ENCODE data around the gene MIA2.
"Not testable (repeated sequence)": the region's sequence is repeated elsewhere in the genome, so short reads cannot be mapped to it uniquely, and the experiment has no call there.

Gene MIA2

GRCh38 chr14:39233680-39234326 is at the start of gene MIA2:
Gene MIA2 (plus strand): TSS chr14:39233915. CDS start chr14:39234115, 200 bp downstream.
- no peak within 1 kb of the TSS for H3K4me3 ChIP-seq (ENCODE audit: low read depth, low read length)
- TF ChIP-seq, protein P1, sequence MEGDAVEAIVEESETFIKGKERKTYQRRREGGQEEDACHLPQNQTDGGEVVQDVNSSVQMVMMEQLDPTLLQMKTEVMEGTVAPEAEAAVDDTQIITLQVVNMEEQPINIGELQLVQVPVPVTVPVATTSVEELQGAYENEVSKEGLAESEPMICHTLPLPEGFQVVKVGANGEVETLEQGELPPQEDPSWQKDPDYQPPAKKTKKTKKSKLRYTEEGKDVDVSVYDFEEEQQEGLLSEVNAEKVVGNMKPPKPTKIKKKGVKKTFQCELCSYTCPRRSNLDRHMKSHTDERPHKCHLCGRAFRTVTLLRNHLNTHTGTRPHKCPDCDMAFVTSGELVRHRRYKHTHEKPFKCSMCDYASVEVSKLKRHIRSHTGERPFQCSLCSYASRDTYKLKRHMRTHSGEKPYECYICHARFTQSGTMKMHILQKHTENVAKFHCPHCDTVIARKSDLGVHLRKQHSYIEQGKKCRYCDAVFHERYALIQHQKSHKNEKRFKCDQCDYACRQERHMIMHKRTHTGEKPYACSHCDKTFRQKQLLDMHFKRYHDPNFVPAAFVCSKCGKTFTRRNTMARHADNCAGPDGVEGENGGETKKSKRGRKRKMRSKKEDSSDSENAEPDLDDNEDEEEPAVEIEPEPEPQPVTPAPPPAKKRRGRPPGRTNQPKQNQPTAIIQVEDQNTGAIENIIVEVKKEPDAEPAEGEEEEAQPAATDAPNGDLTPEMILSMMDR (IDR thresholded peaks at IDR 0.05; ENCODE audit: low read depth, low read length): no peak

GRCh38 chr14:39184628-39185255 is 49.0 kb upstream of the MIA2 start:
- TF ChIP-seq, protein P1 (IDR thresholded peaks at IDR 0.05; ENCODE audit: low read depth, low read length): no peak
- no peak overlapping the region for H3K4me3 ChIP-seq (ENCODE audit: low read depth, low read length)

GRCh38 chr14:39185256-39186049 is 48.3 kb upstream of the MIA2 start:
- TF ChIP-seq, protein P1 (IDR thresholded peaks at IDR 0.05; ENCODE audit: low read depth, low read length): no peak
- H3K4me3 ChIP-seq (ENCODE audit: low read depth, low read length): no peak overlapping the region

DNA sequence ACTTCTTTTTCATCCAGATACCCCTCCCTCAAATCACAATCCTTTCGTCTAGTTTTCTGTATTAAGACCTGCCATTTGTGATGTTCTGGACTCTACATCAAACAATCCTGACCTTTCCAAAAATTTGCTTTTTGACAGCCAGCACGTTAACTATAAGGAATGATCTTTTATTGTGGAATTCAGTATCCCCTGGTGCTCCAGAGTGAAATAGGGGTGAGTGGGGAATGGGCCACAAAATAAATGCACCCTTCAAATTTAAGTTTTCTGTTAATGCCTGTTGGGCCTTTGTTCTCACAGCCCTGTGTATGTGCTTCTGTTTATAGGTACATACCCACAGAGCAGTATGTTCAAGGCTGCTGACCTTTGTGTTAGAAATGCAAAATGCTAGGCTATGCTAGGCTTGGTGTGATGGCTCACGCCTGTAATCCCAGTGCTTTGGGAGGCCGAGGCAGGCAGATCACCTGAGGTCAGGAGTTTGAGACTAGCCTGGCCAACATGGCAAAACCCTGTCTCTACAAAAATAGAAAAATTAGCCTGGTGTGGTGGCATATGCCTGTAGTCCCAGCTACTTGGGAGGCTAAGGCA is 46.7 kb upstream of the MIA2 start:
- TF ChIP-seq, protein P1 (IDR thresholded peaks at IDR 0.05; ENCODE audit: low read depth, low read length): no peak
- H3K4me3 ChIP-seq (ENCODE audit: low read depth, low read length): no peak overlapping the region

GRCh38 chr14:39203659-39204606 is 29.8 kb upstream of the MIA2 start:
- H3K4me3 ChIP-seq (ENCODE audit: low read depth, low read length): no peak overlapping the region
- TF ChIP-seq, protein P1 (IDR thresholded peaks at IDR 0.05; ENCODE audit: low read depth, low read length): no peak

GRCh38 chr14:39207430-39207829 is 26.3 kb upstream of the MIA2 start:
- not testable (repeated sequence) for H3K4me3 ChIP-seq (ENCODE audit: low read depth, low read length)

Data from WI38 (cell line).